Aorta (tissue), 5 donors: ENCODE measurements around the gene DBX2. TPM values are rescaled to one million over a fixed set of nuclear protein-coding genes. Genes with fewer than 3 reads are reported as not detected.

Source experiments
- ATAC-seq: fragments of 200-7000 bp; cut with Tn5 transposase; one replicate; pipeline ENCODE4 v1.9.1; 2022; ENCODE audit warnings: moderate library complexity; ENCODE audit not compliant: low FRiP score
- DNase-seq, 2 donors: peaks; one replicate each; pipeline ENCODE4 v3.0.0-alpha.2; 2020
- H3K27ac ChIP-seq, 2 donors: one replicate each; pipeline ENCODE4 v1.5.1; 2013; ENCODE audit warnings: low read length in 2 of 2, mild to moderate bottlenecking in 2 of 2, moderate library complexity in 2 of 2, control low read depth in 1 of 2, inconsistent platforms in 1 of 2, low read depth in 1 of 2
- H3K27me3 ChIP-seq, 2 donors: one replicate each; pipeline ENCODE4 v1.6.1; 2013; ENCODE audit warnings: control low read depth in 1 of 2, low read length in 1 of 2, mild to moderate bottlenecking in 1 of 2, moderate library complexity in 1 of 2; ENCODE audit not compliant: insufficient read depth in 2 of 2, control insufficient read depth in 1 of 2
- H3K36me3 ChIP-seq, 2 donors: one replicate each; pipeline ENCODE4 v1.6.1; 2013; ENCODE audit warnings: control low read depth in 1 of 2, low read length in 1 of 2, mild to moderate bottlenecking in 1 of 2; ENCODE audit not compliant: insufficient read depth in 2 of 2, control insufficient read depth in 1 of 2
- H3K4me1 ChIP-seq, 2 donors: one replicate each; pipeline ENCODE4 v1.6.1; 2013; ENCODE audit warnings: low read length in 2 of 2, control low read depth in 1 of 2, mild to moderate bottlenecking in 1 of 2, moderate library complexity in 1 of 2; ENCODE audit not compliant: insufficient read depth in 2 of 2, control insufficient read depth in 1 of 2
- H3K4me3 ChIP-seq, 2 donors: one replicate each; pipeline ENCODE4 v1.5.1; 2013; ENCODE audit warnings: low read length in 2 of 2, control low read depth in 1 of 2, mild to moderate bottlenecking in 1 of 2
- H3K9me3 ChIP-seq: one replicate; pipeline ENCODE4 v1.6.1; 2013; ENCODE audit warnings: mild to moderate bottlenecking, low read length; ENCODE audit not compliant: control insufficient read depth
- WGBS, 2 donors: extraction: QIAGEN DNeasy Blood & Tissue Kit; methylation state at CpG; one replicate each; pipeline ENCODE4 v1.1.7; 2013; 5-methylcytosine and 5-hydroxymethylcytosine counted together
- intact Hi-C, 2 donors: fragments of 100-400 bp; cut with DNase I; formaldehyde crosslinking; loops; one replicate each; pipeline versions ENCODE4 v1.14.2 to v1.15.0; 2022
- polyA plus RNA-seq, 2 donors: library from polyadenylated mRNA; stranded (reverse); fragments of 200-250 nt; gene quantifications; one replicate each; pipeline ENCODE4 v1.2.3, GENCODE V29; 2013
- total RNA-seq, 2 donors: library from RNA; stranded (reverse); fragmentation: NEBNext Ultra II Directional; extraction: Animal tissue kit (Norgen Biotek cat#: 25700); gene quantifications; one replicate each; pipeline ENCODE4 v1.2.1, GENCODE V29; 2021
- donor health status: healthy with polysubstance abuse.
- donor health status: Bipolar disorder and iron deficiency.
- donor health status: DM: no; HTN: no; CAD: no.
- donor health status: DM: no; HTN: no; CAD: no.
- donor health status: DM: yes; HTN: yes; CAD: no.

The DBX2 gene
- total and polyA plus RNA-seq, 4 donors: 0.19 to 0.27 TPM; not detected in 2

DNA sequence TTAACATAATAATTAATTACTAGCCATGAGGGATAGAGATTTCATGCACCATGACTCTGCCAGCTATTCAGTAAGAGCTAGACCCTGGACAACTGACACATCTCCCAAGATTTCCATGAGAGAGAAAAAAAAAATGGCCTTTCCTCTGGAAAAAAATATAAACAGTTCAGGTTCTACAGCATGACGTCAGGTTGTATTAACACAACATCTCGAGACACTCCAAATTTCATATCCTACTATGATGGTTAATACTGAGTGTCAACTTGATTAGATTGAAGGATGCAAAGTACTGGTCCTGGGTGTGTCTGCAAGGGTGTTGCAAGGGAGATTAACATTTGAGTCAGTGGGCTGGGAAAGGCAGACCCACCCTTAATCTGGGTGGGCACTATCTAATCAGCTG, 11.1 kb downstream of the DBX2 start:
- H3K27ac ChIP-seq: no peak overlapping the region
- H3K4me1 ChIP-seq: no peaks in the 10 kb centered on the region
- ATAC-seq (no peak), DNase-seq (no peak)
- no peaks in the 10 kb centered on the region for H3K27me3 ChIP-seq
- intact Hi-C loops: no loop called here
- no peak overlapping the region for H3K4me3 ChIP-seq
- H3K36me3 ChIP-seq: no peaks in the 10 kb centered on the region
- 88 to 90% methylated on average over 2 of the region's 2 CpGs for WGBS, 2 donors
- no peaks in the 10 kb centered on the region for H3K9me3 ChIP-seq

DNA sequence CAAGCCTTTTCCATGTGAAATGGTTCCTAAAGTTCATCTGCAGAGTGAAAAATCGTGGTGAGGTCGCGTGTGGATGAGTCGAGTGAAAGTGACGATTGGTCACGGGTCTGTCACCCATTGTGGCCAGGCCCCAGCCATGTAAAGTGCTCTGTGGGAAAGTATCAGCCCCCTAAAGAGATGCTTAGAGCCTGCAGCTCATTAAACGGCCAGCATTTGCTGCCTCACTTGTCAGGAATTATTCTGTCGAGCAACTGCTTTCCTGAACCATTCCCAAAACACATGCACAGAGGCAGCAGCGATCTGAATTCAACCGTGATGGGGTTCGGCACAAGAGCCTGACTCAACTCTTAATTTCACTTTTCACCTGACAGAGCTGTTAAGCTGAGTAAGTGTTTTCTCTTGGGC, 16.0 kb downstream of the DBX2 start:
- WGBS, 2 donors: 48 to 55% methylated on average over 11 of the region's 11 CpGs
- DNase-seq (no peak), ATAC-seq (no peak)
- H3K36me3 ChIP-seq: no peaks in the 10 kb centered on the region
- H3K27me3 ChIP-seq: no peaks in the 10 kb centered on the region
- H3K27ac ChIP-seq: no peak overlapping the region
- H3K4me1 ChIP-seq: no peaks in the 10 kb centered on the region
- H3K4me3 ChIP-seq: no peak overlapping the region
- intact Hi-C loops: no loop called here
- H3K9me3 ChIP-seq: no peaks in the 10 kb centered on the region

DNA sequence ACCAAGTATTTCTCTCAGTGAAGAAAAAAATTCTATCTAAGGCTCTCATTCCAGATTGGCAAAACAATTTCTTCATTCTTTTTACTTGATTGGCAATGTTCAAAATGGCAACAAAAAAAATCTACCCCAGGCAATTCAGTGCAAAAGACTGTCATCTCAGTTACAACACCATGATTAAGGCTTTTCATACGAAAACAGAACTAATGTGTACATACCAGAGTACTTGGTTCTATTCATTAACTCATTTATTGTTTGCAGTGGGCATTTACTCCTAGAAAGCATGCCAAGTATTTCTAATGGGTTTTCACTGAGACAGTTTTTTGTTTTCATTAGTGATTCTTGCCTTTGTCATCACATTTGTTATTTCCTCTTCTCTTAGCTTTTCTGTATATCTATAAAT, 33.0 kb downstream of the DBX2 start:
- ATAC-seq (no peak), DNase-seq (no peak)
- H3K4me1 ChIP-seq: no peaks in the 10 kb centered on the region
- no peaks in the 10 kb centered on the region for H3K27me3 ChIP-seq
- 10 to 17% methylated on average over 1 of the region's 1 CpG for WGBS, 2 donors
- H3K9me3 ChIP-seq: peaks cover 1% of the 10 kb centered on the region
- H3K4me3 ChIP-seq: no peak overlapping the region
- no peak overlapping the region for H3K27ac ChIP-seq
- no peaks in the 10 kb centered on the region for H3K36me3 ChIP-seq
- intact Hi-C loops: no loop called here

DNA sequence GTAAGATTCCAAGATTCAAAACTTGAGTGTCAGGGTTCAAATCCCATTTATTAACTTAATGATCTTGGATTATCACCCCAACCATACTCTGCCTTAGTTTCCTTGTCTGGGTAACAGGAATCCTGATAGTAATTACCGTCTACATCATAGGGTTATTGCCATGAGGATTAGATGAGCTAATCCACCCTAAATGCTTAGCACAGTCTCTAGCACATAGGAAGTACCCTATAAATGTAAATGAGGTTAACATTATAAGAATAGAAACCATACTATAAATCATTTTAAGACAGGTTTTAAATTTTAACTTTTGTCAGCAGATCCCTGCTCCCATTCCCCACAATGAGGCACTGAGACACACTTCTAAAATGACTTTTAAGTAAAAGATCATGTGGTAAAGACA, 36.5 kb downstream of the DBX2 start:
- intact Hi-C loops: no loop called here
- 78 to 79% methylated on average over 1 of the region's 1 CpG for WGBS, 2 donors
- no peaks in the 10 kb centered on the region for H3K27me3 ChIP-seq
- H3K4me1 ChIP-seq: no peaks in the 10 kb centered on the region
- ATAC-seq (no peak), DNase-seq (no peak)
- H3K4me3 ChIP-seq: no peak overlapping the region
- H3K9me3 ChIP-seq: no peaks in the 10 kb centered on the region
- no peak overlapping the region for H3K27ac ChIP-seq
- H3K36me3 ChIP-seq: no peaks in the 10 kb centered on the region

DNA sequence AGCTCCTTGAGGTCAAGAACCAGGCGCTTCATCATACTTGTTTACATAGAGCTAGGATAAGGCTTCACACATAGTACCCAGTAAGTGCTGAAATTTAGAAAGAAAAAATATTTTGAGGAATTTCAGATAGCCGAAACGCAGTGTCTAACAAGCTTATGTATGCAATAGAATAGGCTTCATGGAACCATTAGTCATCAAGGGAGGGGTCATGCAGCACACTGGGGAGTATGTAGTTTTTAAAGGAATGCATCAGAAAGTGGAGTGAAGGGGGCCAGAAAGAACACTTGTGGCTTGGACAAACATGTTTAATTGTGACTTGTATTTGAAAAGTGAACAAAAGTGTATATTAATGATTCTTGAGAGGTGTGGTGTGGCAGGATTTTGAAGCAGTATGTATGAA, 38.1 kb downstream of the DBX2 start:
- no peak overlapping the region for H3K4me3 ChIP-seq
- no peaks in the 10 kb centered on the region for H3K9me3 ChIP-seq
- H3K27me3 ChIP-seq: no peaks in the 10 kb centered on the region
- no peaks in the 10 kb centered on the region for H3K4me1 ChIP-seq
- no peaks in the 10 kb centered on the region for H3K36me3 ChIP-seq
- ATAC-seq: no peak
- DNase-seq: no peak
- intact Hi-C loops: no loop called here
- H3K27ac ChIP-seq: no peak overlapping the region
- WGBS, 2 donors: 74 to 86% methylated on average over 3 of the region's 3 CpGs

DNA sequence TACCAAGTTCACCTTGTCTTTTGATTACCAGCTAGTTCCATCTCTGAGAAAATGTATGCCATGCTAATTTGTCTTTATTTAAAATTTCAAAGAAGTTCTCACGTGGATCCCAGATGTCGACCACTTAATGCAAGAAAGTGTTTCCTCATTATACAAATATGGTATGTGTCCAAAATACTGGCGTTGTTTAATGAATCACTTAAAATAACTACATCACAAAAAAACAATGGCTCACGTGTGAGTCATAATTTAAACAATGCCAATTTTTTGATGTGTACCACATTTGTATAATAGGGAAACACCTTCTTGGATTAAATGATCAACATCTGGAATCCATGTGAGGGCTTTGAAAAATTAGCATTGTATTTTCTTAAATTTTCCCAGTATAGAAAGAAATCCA, 40.8 kb downstream of the DBX2 start:
- intact Hi-C loops: no loop called here
- Histone ChIP-seq H3K27me3 (no peaks in the 10 kb centered on the region), H3K36me3 (no peaks in the 10 kb centered on the region), H3K9me3 (no peaks in the 10 kb centered on the region), H3K27ac (no peak overlapping the region), H3K4me3 (no peak overlapping the region), H3K4me1 (no peaks in the 10 kb centered on the region)
- 24 to 39% methylated on average over 4 of the region's 4 CpGs for WGBS, 2 donors
- ATAC-seq (no peak), DNase-seq (no peak)

GRCh38 chr12:45008211-45008610, 42.7 kb downstream of the DBX2 start:
- ATAC-seq (no peak), DNase-seq (no peak)
- no peak overlapping the region for H3K4me3 ChIP-seq
- intact Hi-C loops: no loop called here
- no peaks in the 10 kb centered on the region for H3K4me1 ChIP-seq
- no peaks in the 10 kb centered on the region for H3K27me3 ChIP-seq
- H3K9me3 ChIP-seq: no peaks in the 10 kb centered on the region
- H3K36me3 ChIP-seq: no peaks in the 10 kb centered on the region
- H3K27ac ChIP-seq: no peak overlapping the region

GRCh38 chr12:44999355-44999754, 51.5 kb downstream of the DBX2 start:
- no peaks in the 10 kb centered on the region for H3K27me3 ChIP-seq
- H3K27ac ChIP-seq: no peak overlapping the region
- ATAC-seq (no peak), DNase-seq (no peak)
- no peaks in the 10 kb centered on the region for H3K4me1 ChIP-seq
- no peaks in the 10 kb centered on the region for H3K36me3 ChIP-seq
- intact Hi-C loops: no loop called here
- H3K4me3 ChIP-seq: no peak overlapping the region
- H3K9me3 ChIP-seq: no peaks in the 10 kb centered on the region

GRCh38 chr12:44993161-44993560, 57.7 kb downstream of the DBX2 start:
- intact Hi-C loops: no loop called here
- Histone ChIP-seq H3K4me1 (no peaks in the 10 kb centered on the region), H3K27ac (no peak overlapping the region), H3K27me3 (no peaks in the 10 kb centered on the region), H3K9me3 (no peaks in the 10 kb centered on the region), H3K36me3 (no peaks in the 10 kb centered on the region), H3K4me3 (no peak overlapping the region)
- 54 to 76% methylated on average over 1 of the region's 1 CpG for WGBS, 2 donors
- DNase-seq: no peak
- no peak for ATAC-seq
